ENCODE results near the gene B3GLCT.

- TF ChIP-seq EZH2 (IDR thresholded peaks at IDR 0.05; ENCODE audit: low read length, unreplicated experiment) (no peak), CTCF (conservative IDR thresholded peaks at IDR 0.05; ENCODE audit: low read depth, low read length) (no peak), EZH2phosphoT487 (IDR thresholded peaks at IDR 0.05; ENCODE audit: borderline replicate concordance, low read length) (no peak)
Measured at GRCh38 chr13:31377946-31378345, 178.2 kb downstream of the B3GLCT start.

Data from PC-3 (cell line).